GM12878 (cell line): ENCODE results near the gene LIN7C. TPM values are rescaled to one million over a fixed set of nuclear protein-coding genes. Genes with fewer than 3 reads are reported as not detected.

Experiments used
- CTCF ChIP-seq, 3 experiments: IDR thresholded peaks in 2 of 3; conservative IDR thresholded peaks in 1 of 3; 2 replicates each; pipeline ENCODE4 v1.5.1; 2011; ENCODE audit warnings: low read depth in 3 of 3, low read length in 3 of 3, mild to moderate bottlenecking in 3 of 3, control low read depth in 2 of 3, moderate library complexity in 2 of 3, inconsistent platforms in 1 of 3, mixed read lengths in 1 of 3; ENCODE audit not compliant: control insufficient read depth in 2 of 3, insufficient read depth in 1 of 3; ENCODE audit errors: extremely low read depth in 1 of 3
- EZH2 ChIP-seq: IDR thresholded peaks from 2 replicates; pipeline ENCODE4 v1.6.1; 2012; ENCODE audit warnings: low read depth, mild to moderate bottlenecking, control low read depth, inconsistent platforms, low read length, borderline replicate concordance; ENCODE audit not compliant: control insufficient read depth
- NFYB ChIP-seq: IDR thresholded peaks from 2 replicates; pipeline ENCODE4 v1.6.1; 2011; ENCODE audit warnings: low read depth, mild to moderate bottlenecking, low read length, improper control_type of control experiment, moderate library complexity; ENCODE audit not compliant: insufficient read depth
- RCOR1 ChIP-seq: conservative IDR thresholded peaks from 2 replicates; pipeline ENCODE4 v1.6.1; 2012; ENCODE audit warnings: low read depth, low read length, improper control_type of control experiment
- SKIL ChIP-seq: fragments of 450-650 bp; IDR thresholded peaks from 2 replicates; pipeline ENCODE4 v1.6.1; 2017; ENCODE audit warnings: mild to moderate bottlenecking, low read depth, inconsistent platforms; ENCODE audit not compliant: poor library complexity, severe bottlenecking
- SUPT20H ChIP-seq: IDR thresholded peaks from 2 replicates; pipeline ENCODE4 v1.6.1; 2011; ENCODE audit warnings: low read depth, mild to moderate bottlenecking, low read length, moderate library complexity, borderline replicate concordance; ENCODE audit not compliant: control insufficient read depth
- polyA plus RNA-seq, 11 experiments: library from polyadenylated mRNA; depleted of rRNA in 4 of 11; unstranded in 6 of 11; stranded (reverse) in 5 of 11; fragments of >200 nt; fragmentation: Nextera tagmentation in 4 of 11; fragmentation: Illumina TruSeq in 1 of 11; extraction: Ambion mirVana in 4 of 11; extraction: Trizol in 1 of 11; gene quantifications; 1 replicate in 1 of 11; 2 replicates in 10 of 11; pipeline versions ENCODE4 v1.2.1 to v1.2.3, GENCODE V29; 2011 to 2016; ENCODE audit warnings: inconsistent platforms in 2 of 11, missing spikeins in 2 of 11, low read depth in 1 of 11
- total RNA-seq, 4 experiments: library from RNA; depleted of rRNA in 3 of 4; stranded (reverse); fragments of >200 nt in 3 of 4; fragmentation: Illumina TruSeq in 1 of 4; extraction: Trizol in 1 of 4; gene quantifications; 2 replicates each; pipeline versions ENCODE4 v1.2.1 to v1.2.3, GENCODE V29; 2013 to 2021
- TF ChIP-seq, protein P1 (sequence below): fragments of 450-650 bp; IDR thresholded peaks from 2 replicates; pipeline ENCODE4 v1.6.1; 2017; ENCODE audit warnings: low read depth, mild to moderate bottlenecking, moderate library complexity

LIN7C gene
- total and polyA plus RNA-seq, 10 of the 15 experiments (the other 5 are each of a cell fraction or from before 2014, with no cell fraction given), result 6.0 to 23.7 (median 15.1) TPM

- TF ChIP-seq, protein P1, sequence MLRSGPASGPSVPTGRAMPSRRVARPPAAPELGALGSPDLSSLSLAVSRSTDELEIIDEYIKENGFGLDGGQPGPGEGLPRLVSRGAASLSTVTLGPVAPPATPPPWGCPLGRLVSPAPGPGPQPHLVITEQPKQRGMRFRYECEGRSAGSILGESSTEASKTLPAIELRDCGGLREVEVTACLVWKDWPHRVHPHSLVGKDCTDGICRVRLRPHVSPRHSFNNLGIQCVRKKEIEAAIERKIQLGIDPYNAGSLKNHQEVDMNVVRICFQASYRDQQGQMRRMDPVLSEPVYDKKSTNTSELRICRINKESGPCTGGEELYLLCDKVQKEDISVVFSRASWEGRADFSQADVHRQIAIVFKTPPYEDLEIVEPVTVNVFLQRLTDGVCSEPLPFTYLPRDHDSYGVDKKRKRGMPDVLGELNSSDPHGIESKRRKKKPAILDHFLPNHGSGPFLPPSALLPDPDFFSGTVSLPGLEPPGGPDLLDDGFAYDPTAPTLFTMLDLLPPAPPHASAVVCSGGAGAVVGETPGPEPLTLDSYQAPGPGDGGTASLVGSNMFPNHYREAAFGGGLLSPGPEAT, result no peak
- no peak for TF ChIP-seq RCOR1
- no peak for TF ChIP-seq SUPT20H
- TF ChIP-seq EZH2, result no peak
- no peak for TF ChIP-seq NFYB
- TF ChIP-seq CTCF (IDR thresholded peaks at IDR 0.05 in 2 of 3, conservative IDR thresholded peaks at IDR 0.05 in 1 of 3; ENCODE audit: control insufficient read depth in 2 of 3, extremely low read depth in 1 of 3, insufficient read depth in 1 of 3, low read depth in 3 of 3, low read length in 3 of 3), result no peak
- no peak for TF ChIP-seq SKIL
- TF ChIP-seq, all 136 proteins: peak for 0
Measured at GRCh38 chr11:27458182-27458581, 48.4 kb downstream of the LIN7C start (continued).
